GM23248 (cell line): Measurements from ENCODE around the gene ZBTB8A. TPM values are rescaled to one million over a fixed set of nuclear protein-coding genes. Genes with fewer than 3 reads are reported as not detected.

Experiments used
- DNase-seq: peaks from one replicate; pipeline ENCODE4 v3.0.0-alpha.2; 2015
- H2AFZ ChIP-seq: fragments of 200-600 bp; sonication (generic); 2 replicates; pipeline ENCODE4 v1.6.1; 2016; ENCODE audit warnings: antibody characterized with exemption
- H3F3A ChIP-seq: fragments of 200-600 bp; sonication (generic); 2 replicates; pipeline ENCODE4 v1.6.1; 2016; ENCODE audit warnings: mild to moderate bottlenecking, antibody characterized with exemption, mixed run types; ENCODE audit not compliant: insufficient read depth
- H3K27ac ChIP-seq: fragments of 200-600 bp; sonication (generic); 2 replicates; pipeline ENCODE4 v1.5.1; 2016; ENCODE audit warnings: mild to moderate bottlenecking
- H3K27me3 ChIP-seq: fragments of 200-600 bp; sonication (generic); replicated peaks from 2 replicates; pipeline ENCODE4 v1.6.1; 2016; ENCODE audit warnings: mild to moderate bottlenecking; ENCODE audit not compliant: insufficient read depth
- H3K36me3 ChIP-seq: fragments of 200-600 bp; sonication (generic); 2 replicates; pipeline ENCODE4 v1.6.1; 2016; ENCODE audit warnings: low read depth, mild to moderate bottlenecking
- H3K4me1 ChIP-seq: fragments of 200-600 bp; sonication (generic); 2 replicates; pipeline ENCODE4 v1.6.1; 2016; ENCODE audit warnings: mild to moderate bottlenecking; ENCODE audit not compliant: insufficient read depth
- H3K4me2 ChIP-seq: fragments of 200-600 bp; sonication (generic); one replicate; pipeline ENCODE4 v1.6.1; 2016; ENCODE audit warnings: mild to moderate bottlenecking; ENCODE audit not compliant: unreplicated experiment
- H3K4me3 ChIP-seq: fragments of 200-600 bp; sonication (generic); 2 replicates; pipeline ENCODE4 v1.5.1; 2016; ENCODE audit warnings: mild to moderate bottlenecking
- H3K79me2 ChIP-seq: fragments of 200-600 bp; sonication (generic); 2 replicates; pipeline ENCODE4 v1.6.1; 2016; ENCODE audit warnings: mild to moderate bottlenecking; ENCODE audit not compliant: insufficient read depth
- H3K9ac ChIP-seq: fragments of 200-600 bp; sonication (generic); 2 replicates; pipeline ENCODE4 v1.6.1; 2016; ENCODE audit warnings: mild to moderate bottlenecking
- H3K9me2 ChIP-seq: fragments of 200-600 bp; sonication (generic); 2 replicates; pipeline ENCODE4 v1.6.1; 2016; ENCODE audit warnings: mixed run types, mild to moderate bottlenecking, moderate library complexity; ENCODE audit not compliant: insufficient read depth
- H3K9me3 ChIP-seq: fragments of 200-600 bp; sonication (generic); one replicate; pipeline ENCODE4 v1.6.1; 2017; ENCODE audit warnings: low read depth
- H4K20me1 ChIP-seq: fragments of 200-600 bp; sonication (generic); 2 replicates; pipeline ENCODE4 v1.6.0; 2016; ENCODE audit not compliant: insufficient read depth
- EZH2 ChIP-seq: fragments of 200-600 bp; sonication (generic); IDR thresholded peaks from 2 replicates; pipeline ENCODE4 v1.6.1; 2018; ENCODE audit warnings: antibody characterized with exemption, mild to moderate bottlenecking; ENCODE audit not compliant: insufficient read depth, poor library complexity, severe bottlenecking
- EZH2phosphoT487 ChIP-seq: fragments of 200-600 bp; sonication (generic); IDR thresholded peaks from 2 replicates; pipeline ENCODE4 v1.6.1; 2018; ENCODE audit warnings: antibody characterized with exemption, moderate library complexity, mild to moderate bottlenecking, low read depth; ENCODE audit not compliant: insufficient read depth
- WGBS, 2 experiments: methylation state at CpG; one replicate each; pipeline ENCODE4 v1.1.6; 2015 to 2017; ENCODE audit warnings: low lambda C conversion rate in 2 of 2, low coverage in 1 of 2; ENCODE audit errors: missing lambda C conversion rate in 2 of 2; 5-methylcytosine and 5-hydroxymethylcytosine counted together
- in situ Hi-C: fragments of 300-500 bp; cut with MboI; formaldehyde crosslinking; loops from 2 replicates; pipeline ENCODE4 v1.15.0; 2020
- polyA plus RNA-seq: library from polyadenylated mRNA; unstranded; fragments of >200 nt; fragmentation: Nextera tagmentation; extraction: Ambion mirVana; gene quantifications from 2 replicates; pipeline ENCODE4 v1.2.1, GENCODE V29; 2016
- total RNA-seq: library from RNA; depleted of rRNA; stranded (reverse); fragments of >200 nt; shearing (Covaris generic); gene quantifications from 2 replicates; pipeline ENCODE4 v1.2.3, GENCODE V29; 2014

The ZBTB8A gene
- total and polyA plus RNA-seq, 2 experiments from 2014 or later, result 5.6 to 8.5 TPM

DNA sequence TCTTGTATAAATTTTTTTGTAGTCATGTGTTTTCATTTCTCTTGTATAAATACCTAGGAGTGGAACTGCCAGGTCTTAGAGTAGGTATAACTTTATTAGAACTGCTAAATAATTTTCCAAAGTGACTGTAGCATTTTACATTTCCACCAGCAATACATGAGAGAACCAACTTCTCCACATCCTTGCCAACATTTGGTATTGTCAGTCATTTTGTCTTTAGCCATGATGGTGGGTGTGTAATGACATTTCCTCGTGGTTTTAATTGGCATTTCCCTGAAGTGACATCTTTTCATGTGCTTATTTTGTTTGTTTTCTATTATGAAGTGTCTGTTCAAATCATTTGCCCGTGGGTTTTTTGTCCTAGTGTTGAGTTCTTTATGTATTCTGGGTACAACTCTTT, 29.7 kb downstream of the ZBTB8A start:
- Histone ChIP-seq H3K9me2 (no peaks in the 10 kb centered on the region), H3K36me3 (no peaks in the 10 kb centered on the region), H3K9ac (no peak overlapping the region), H3K9me3 (no peaks in the 10 kb centered on the region), H3K27me3 (no peaks in the 10 kb centered on the region), H3K27ac (no peak overlapping the region), H3F3A (no peaks in the 10 kb centered on the region), H3K4me3 (no peak overlapping the region), H4K20me1 (no peaks in the 10 kb centered on the region), H3K4me2 (no peak overlapping the region), H3K79me2 (no peaks in the 10 kb centered on the region), H2AFZ (no peak overlapping the region), H3K4me1 (no peaks in the 10 kb centered on the region)
- in situ Hi-C loops, result no loop called here
- TF ChIP-seq EZH2, result no peak
- no peak for TF ChIP-seq EZH2phosphoT487
- no peak for DNase-seq
- WGBS, 2 experiments, result 24 to 38% methylated on average over 2 of the region's 2 CpGs

DNA sequence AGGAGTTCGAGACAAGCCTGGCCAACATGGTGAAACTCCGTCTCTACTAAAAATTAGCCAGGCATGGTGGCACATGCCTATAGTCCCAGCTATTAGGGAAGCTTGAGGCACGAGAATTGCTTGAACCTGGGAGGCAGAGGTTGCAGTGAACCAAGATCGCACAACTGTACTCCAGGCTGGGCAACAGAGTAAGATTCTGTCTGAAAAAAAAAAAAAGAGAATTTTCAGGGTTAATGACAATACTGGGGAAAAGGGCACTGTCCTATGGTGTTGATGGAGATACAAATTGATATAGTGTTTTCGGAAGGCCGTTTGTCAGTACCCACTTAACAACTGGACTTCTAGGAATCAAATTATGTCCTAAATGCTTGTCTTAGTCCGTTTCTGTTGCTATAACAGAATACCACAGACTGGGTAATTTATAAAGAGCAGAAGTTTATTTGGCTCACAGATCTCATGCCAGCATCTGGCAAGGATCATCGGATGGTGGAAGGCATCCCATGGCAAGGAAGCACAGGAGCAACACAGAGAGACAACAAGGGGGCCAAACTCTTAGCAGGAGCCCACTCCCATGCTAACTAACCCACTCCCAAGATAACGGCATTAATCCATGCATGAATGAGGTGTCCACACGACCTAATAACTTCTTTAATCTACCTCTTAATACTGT, 41.3 kb downstream of the ZBTB8A start:
- Histone ChIP-seq H3K4me2 (no peak overlapping the region), H3K4me1 (no peaks in the 10 kb centered on the region), H2AFZ (no peak overlapping the region), H4K20me1 (no peaks in the 10 kb centered on the region), H3F3A (no peaks in the 10 kb centered on the region), H3K9me3 (no peaks in the 10 kb centered on the region), H3K9me2 (no peaks in the 10 kb centered on the region), H3K4me3 (no peak overlapping the region), H3K9ac (no peak overlapping the region), H3K79me2 (no peaks in the 10 kb centered on the region), H3K27ac (no peak overlapping the region), H3K36me3 (no peaks in the 10 kb centered on the region), H3K27me3 (no peaks in the 10 kb centered on the region)
- in situ Hi-C loops, result no loop called here
- TF ChIP-seq EZH2 (no peak), EZH2phosphoT487 (no peak)
- no peak for DNase-seq
- 74 to 75% methylated on average over 10 of the region's 10 CpGs for WGBS, 2 experiments

DNA sequence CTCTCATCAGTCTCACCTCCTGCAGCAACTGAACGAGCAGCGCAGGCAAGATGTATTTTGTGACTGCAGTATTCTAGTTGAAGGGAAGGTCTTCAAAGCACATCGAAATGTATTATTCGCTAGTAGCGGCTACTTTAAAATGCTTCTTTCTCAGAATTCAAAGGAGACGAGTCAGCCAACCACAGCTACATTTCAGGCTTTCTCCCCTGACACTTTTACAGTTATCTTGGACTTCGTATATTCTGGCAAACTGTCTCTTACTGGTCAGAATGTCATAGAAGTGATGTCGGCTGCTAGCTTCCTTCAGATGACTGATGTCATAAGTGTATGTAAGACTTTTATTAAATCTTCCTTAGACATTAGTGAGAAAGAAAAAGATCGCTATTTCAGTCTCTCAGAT, 53.7 kb downstream of the ZBTB8A start:
- Histone ChIP-seq H3K9me2 (no peaks in the 10 kb centered on the region), H3K79me2 (no peaks in the 10 kb centered on the region), H3K4me1 (no peaks in the 10 kb centered on the region), H3K4me3 (no peak overlapping the region), H3K9me3 (no peaks in the 10 kb centered on the region), H3K9ac (no peak overlapping the region), H3K27ac (no peak overlapping the region), H2AFZ (no peak overlapping the region), H3K36me3 (peaks cover 11% of the 10 kb centered on the region; the same call in 1 of the 2 replicates), H3F3A (no peaks in the 10 kb centered on the region), H3K27me3 (no peaks in the 10 kb centered on the region), H4K20me1 (no peaks in the 10 kb centered on the region), H3K4me2 (no peak overlapping the region)
- TF ChIP-seq EZH2phosphoT487 (no peak), EZH2 (no peak)
- peak; percentile 8 for DNase-seq
- WGBS, 2 experiments, result 95 to 99% methylated on average over 9 of the region's 9 CpGs
- in situ Hi-C loops, result no loop called here

DNA sequence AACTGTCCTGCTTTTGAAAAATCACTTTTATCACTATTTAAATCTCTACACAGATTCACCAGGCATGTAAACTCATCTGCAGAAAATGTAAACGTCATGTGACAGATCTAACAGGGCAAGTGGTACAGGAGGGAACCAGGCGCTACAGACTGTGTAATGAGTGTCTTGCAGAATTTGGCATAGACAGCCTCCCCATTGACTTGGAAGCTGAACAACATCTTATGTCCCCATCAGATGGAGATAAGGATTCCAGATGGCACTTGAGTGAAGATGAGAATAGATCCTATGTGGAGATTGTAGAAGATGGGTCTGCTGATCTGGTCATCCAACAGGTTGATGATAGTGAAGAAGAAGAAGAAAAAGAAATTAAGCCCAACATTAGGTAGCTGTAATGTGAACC, 60.8 kb downstream of the ZBTB8A start:
- no peaks in the 10 kb centered on the region for H4K20me1 ChIP-seq
- H3K4me2 ChIP-seq, result no peak overlapping the region

More for the DNA sequence above, 60.8 kb downstream of the ZBTB8A start:
- no peaks in the 10 kb centered on the region for H3K79me2 ChIP-seq
- H3K36me3 ChIP-seq, result peaks cover 6% of the 10 kb centered on the region; the same call in 1 of the 2 replicates
- no peak overlapping the region for H3K4me3 ChIP-seq
- no peak for TF ChIP-seq EZH2
- TF ChIP-seq EZH2phosphoT487, result no peak
- no peaks in the 10 kb centered on the region for H3K27me3 ChIP-seq
- 90 to 96% methylated on average over 2 of the region's 2 CpGs for WGBS, 2 experiments
- H3K9me2 ChIP-seq, result no peaks in the 10 kb centered on the region
- H3K9ac ChIP-seq, result no peak overlapping the region
- no peaks in the 10 kb centered on the region for H3K4me1 ChIP-seq
- in situ Hi-C loops, result no loop called here
- no peak overlapping the region for H3K27ac ChIP-seq
- no peak for DNase-seq
- H3K9me3 ChIP-seq, result no peaks in the 10 kb centered on the region
- no peaks in the 10 kb centered on the region for H3F3A ChIP-seq
- no peak overlapping the region for H2AFZ ChIP-seq
